ENCODE results near the gene MYO15A. TPM values are rescaled to one million over a fixed set of nuclear protein-coding genes. Genes with fewer than 3 reads are reported as not detected.

Gene MYO15A
- total and polyA plus RNA-seq, 2 of the 4 experiments (the other 2 are of a cell fraction): 0.18 to 1.1 TPM

GRCh38 chr17:18157354-18157985 lies 48.9 kb downstream of the MYO15A start:
- Histone ChIP-seq H3K56ac (ENCODE audit: extremely low read depth, insufficient read depth, low read length) (no peak overlapping the region), H3K18ac (ENCODE audit: low read depth, low read length) (no peak overlapping the region), H4K91ac (ENCODE audit: insufficient read depth, low read depth, low read length) (no peak overlapping the region), H2AK9ac (replicated peaks; ENCODE audit: low read depth, low read length, poor library complexity) (no peak overlapping the region), H3K14ac (replicated peaks; ENCODE audit: low read depth, low read length) (no peak overlapping the region), H3K9me3 (ENCODE audit: control insufficient read depth, insufficient read depth, low read length) (no peaks in the 10 kb centered on the region), H3K4me1 (ENCODE audit: control insufficient read depth, insufficient read depth, low read length) (peaks cover 5% of the 10 kb centered on the region; the same call in 1 of the 2 replicates), H2BK20ac (ENCODE audit: low read depth, low read length) (no peak overlapping the region), H3K9ac (ENCODE audit: low read depth, low read length) (no peak overlapping the region), H4K20me1 (ENCODE audit: insufficient read depth, low read length) (no peaks in the 10 kb centered on the region), H3K23ac (ENCODE audit: low read depth, low read length) (no peak overlapping the region), H3K4me3 (ENCODE audit: insufficient read depth, low read depth, low read length) (no peak overlapping the region), H3K79me1 (ENCODE audit: low read depth in 1 of 2, low read length in 2 of 2) (no peaks in the 10 kb centered on the region), H4K5ac (ENCODE audit: low read depth, low read length) (peak overlapping the region; percentile 60), H3K36me3 (ENCODE audit: control insufficient read depth, insufficient read depth, low read length) (no peaks in the 10 kb centered on the region), H2AFZ (replicated peaks; ENCODE audit: low read length, poor library complexity) (peak overlapping the region; percentile 92), H3K4ac (ENCODE audit: low read depth, low read length) (no peak overlapping the region), H3K9me1 (ENCODE audit: insufficient read depth, low read length) (peaks cover 18% of the 10 kb centered on the region), H2BK15ac (ENCODE audit: low read depth, low read length) (no peak overlapping the region), H2AK5ac (ENCODE audit: low read depth, low read length) (peak overlapping the region; percentile 31; the same call in 1 of the 2 replicates), H3K4me2 (ENCODE audit: low read depth, low read length) (no peak overlapping the region), H3K27ac (ENCODE audit: insufficient read depth, low read length) (no peak overlapping the region), H4K8ac (ENCODE audit: low read depth in 2 of 2, low read length in 2 of 2) (peak overlapping the region; percentile 52 to 91; a peak in 3 of 4 replicates), H2BK120ac (ENCODE audit: low read depth, low read length) (no peak overlapping the region), H2BK5ac (ENCODE audit: low read depth, low read length, poor library complexity, severe bottlenecking) (no peak overlapping the region), H3K27me3 (ENCODE audit: control insufficient read depth, insufficient read depth, low read length) (no peaks in the 10 kb centered on the region; the same call in 1 of the 2 replicates)
- intact Hi-C loops (cut with micrococcal nuclease): no loop called here
- CTCF ChIA-PET: no interaction called here
- no TSS peak for BruUV-seq (replicated peaks)
- ATAC-seq (ENCODE audit: low read depth) (no peak), DNase-seq (no peak)
- no peak for TF ChIP-seq CEBPB (IDR thresholded peaks at IDR 0.05; ENCODE audit: low read depth, low read length)
- TF ChIP-seq MXI1 (IDR thresholded peaks at IDR 0.05; ENCODE audit: borderline replicate concordance, low read depth, low read length): no peak
- TF ChIP-seq POLR2A (IDR thresholded peaks at IDR 0.05; ENCODE audit: low read depth, low read length): no peak
- TF ChIP-seq USF2 (IDR thresholded peaks at IDR 0.05; ENCODE audit: low read depth, low read length): no peak
- TF ChIP-seq MAZ (IDR thresholded peaks at IDR 0.05; ENCODE audit: borderline replicate concordance, low read depth, low read length): no peak
- TF ChIP-seq BHLHE40 (IDR thresholded peaks at IDR 0.05; ENCODE audit: low read depth, low read length): no peak
- TF ChIP-seq CHD1 (IDR thresholded peaks at IDR 0.05; ENCODE audit: low read depth, low read length): no peak
- no peak for TF ChIP-seq CTCF (conservative IDR thresholded peaks at IDR 0.05; ENCODE audit: low read depth, low read length)
- TF ChIP-seq RFX5 (IDR thresholded peaks at IDR 0.05; ENCODE audit: low read depth, low read length): no peak
- no peak for TF ChIP-seq FOS (IDR thresholded peaks at IDR 0.05; ENCODE audit: low read depth, low read length)
- TF ChIP-seq MAFK (IDR thresholded peaks at IDR 0.05; ENCODE audit: low read depth, low read length): no peak
- TF ChIP-seq ELK1 (IDR thresholded peaks at IDR 0.05; ENCODE audit: borderline replicate concordance, low read depth, low read length): no peak
- TF ChIP-seq SMC3 (IDR thresholded peaks at IDR 0.05; ENCODE audit: low read depth, low read length): no peak
- WGBS, 2 experiments (ENCODE audit: extremely low coverage in 2 of 2, insufficient read length in 1 of 2): 100% methylated on average over 2 of the region's 22 CpGs; no CpG with 5 or more reads in 1 of the 2 experiments
- dilution Hi-C loops (cut with HindIII; ENCODE audit: low sequenced_read_pairs, unreplicated experiment): no loop called here
- POLR2A ChIA-PET (ENCODE audit: unreplicated experiment): no interaction called here
- in situ Hi-C loops (cut with MboI; ENCODE audit: low sequenced_read_pairs): no loop called here
